HL-60 (cell line): ENCODE results near the gene PLAAT1.

Experiments used
- GABPA ChIP-seq: IDR thresholded peaks from 2 replicates; pipeline ENCODE4 v1.6.1; 2012; ENCODE audit warnings: low read depth
- POLR2AphosphoS5 ChIP-seq: IDR thresholded peaks from 2 replicates; pipeline ENCODE4 v1.6.1; 2012; ENCODE audit warnings: low read depth

- TF ChIP-seq GABPA (no peak), POLR2AphosphoS5 (no peak)
These were observed 46.7 kb upstream of the PLAAT1 start for GRCh38 chr3:193194371-193194770.
